Measurements from ENCODE around the gene CABP1. TPM values are rescaled to one million over a fixed set of nuclear protein-coding genes. Genes with fewer than 3 reads are reported as not detected.

CABP1 gene
- total and polyA plus RNA-seq, 9 of the 15 experiments (the other 6 are each of a cell fraction or from before 2014, with no cell fraction given) = not detected

GRCh38 chr12:120686690-120687577, 46.5 kb downstream of the CABP1 start, which contains the start of gene MLEC (continued):
- TF ChIP-seq, protein P1, sequence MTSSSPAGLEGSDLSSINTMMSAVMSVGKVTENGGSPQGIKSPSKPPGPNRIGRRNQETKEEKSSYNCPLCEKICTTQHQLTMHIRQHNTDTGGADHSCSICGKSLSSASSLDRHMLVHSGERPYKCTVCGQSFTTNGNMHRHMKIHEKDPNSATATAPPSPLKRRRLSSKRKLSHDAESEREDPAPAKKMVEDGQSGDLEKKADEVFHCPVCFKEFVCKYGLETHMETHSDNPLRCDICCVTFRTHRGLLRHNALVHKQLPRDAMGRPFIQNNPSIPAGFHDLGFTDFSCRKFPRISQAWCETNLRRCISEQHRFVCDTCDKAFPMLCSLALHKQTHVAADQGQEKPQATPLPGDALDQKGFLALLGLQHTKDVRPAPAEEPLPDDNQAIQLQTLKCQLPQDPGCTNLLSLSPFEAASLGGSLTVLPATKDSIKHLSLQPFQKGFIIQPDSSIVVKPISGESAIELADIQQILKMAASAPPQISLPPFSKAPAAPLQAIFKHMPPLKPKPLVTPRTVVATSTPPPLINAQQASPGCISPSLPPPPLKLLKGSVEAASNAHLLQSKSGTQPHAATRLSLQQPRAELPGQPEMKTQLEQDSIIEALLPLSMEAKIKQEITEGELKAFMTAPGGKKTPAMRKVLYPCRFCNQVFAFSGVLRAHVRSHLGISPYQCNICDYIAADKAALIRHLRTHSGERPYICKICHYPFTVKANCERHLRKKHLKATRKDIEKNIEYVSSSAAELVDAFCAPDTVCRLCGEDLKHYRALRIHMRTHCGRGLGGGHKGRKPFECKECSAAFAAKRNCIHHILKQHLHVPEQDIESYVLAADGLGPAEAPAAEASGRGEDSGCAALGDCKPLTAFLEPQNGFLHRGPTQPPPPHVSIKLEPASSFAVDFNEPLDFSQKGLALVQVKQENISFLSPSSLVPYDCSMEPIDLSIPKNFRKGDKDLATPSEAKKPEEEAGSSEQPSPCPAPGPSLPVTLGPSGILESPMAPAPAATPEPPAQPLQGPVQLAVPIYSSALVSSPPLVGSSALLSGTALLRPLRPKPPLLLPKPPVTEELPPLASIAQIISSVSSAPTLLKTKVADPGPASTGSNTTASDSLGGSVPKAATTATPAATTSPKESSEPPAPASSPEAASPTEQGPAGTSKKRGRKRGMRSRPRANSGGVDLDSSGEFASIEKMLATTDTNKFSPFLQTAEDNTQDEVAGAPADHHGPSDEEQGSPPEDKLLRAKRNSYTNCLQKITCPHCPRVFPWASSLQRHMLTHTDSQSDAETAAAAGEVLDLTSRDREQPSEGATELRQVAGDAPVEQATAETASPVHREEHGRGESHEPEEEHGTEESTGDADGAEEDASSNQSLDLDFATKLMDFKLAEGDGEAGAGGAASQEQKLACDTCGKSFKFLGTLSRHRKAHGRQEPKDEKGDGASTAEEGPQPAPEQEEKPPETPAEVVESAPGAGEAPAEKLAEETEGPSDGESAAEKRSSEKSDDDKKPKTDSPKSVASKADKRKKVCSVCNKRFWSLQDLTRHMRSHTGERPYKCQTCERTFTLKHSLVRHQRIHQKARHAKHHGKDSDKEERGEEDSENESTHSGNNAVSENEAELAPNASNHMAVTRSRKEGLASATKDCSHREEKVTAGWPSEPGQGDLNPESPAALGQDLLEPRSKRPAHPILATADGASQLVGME (CRISPR knock-in tag; IDR thresholded peaks at IDR 0.05) = peak; percentile 29; the same call in 1 of the 2 replicates
- TF ChIP-seq SAFB2 (IDR thresholded peaks at IDR 0.05; ENCODE audit: borderline replicate concordance, low read depth, low read length, severe bottlenecking) (no peak), ZBTB17 (CRISPR knock-in tag; IDR thresholded peaks at IDR 0.05) (0 out of 2 replicates have a peak, but pooled peaks have one; percentile 53), IFI16 (CRISPR knock-in tag; IDR thresholded peaks at IDR 0.05) (no peak), HDAC1 (IDR thresholded peaks at IDR 0.05) (peak in 1 of 2 experiments; percentile 77; a peak in 2 of 4 replicates), CEBPB (tag; IDR thresholded peaks at IDR 0.05) (no peak), ZNF507 (tag; conservative IDR thresholded peaks at IDR 0.05) (no peak)
- TF ChIP-seq, protein P2, sequence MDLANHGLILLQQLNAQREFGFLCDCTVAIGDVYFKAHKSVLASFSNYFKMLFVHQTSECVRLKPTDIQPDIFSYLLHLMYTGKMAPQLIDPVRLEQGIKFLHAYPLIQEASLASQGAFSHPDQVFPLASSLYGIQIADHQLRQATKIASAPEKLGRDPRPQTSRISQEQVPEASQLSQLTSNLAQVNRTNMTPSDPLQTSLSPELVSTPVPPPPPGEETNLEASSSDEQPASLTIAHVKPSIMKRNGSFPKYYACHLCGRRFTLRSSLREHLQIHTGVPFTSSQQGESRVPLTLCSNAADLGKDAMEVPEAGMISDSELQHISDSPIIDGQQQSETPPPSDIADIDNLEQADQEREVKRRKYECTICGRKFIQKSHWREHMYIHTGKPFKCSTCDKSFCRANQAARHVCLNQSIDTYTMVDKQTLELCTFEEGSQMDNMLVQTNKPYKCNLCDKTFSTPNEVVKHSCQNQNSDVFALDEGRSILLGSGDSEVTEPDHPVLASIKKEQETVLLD (IDR thresholded peaks at IDR 0.05) = peak; percentile 53; the same call in 1 of the 2 replicates
- TF ChIP-seq, protein P3, sequence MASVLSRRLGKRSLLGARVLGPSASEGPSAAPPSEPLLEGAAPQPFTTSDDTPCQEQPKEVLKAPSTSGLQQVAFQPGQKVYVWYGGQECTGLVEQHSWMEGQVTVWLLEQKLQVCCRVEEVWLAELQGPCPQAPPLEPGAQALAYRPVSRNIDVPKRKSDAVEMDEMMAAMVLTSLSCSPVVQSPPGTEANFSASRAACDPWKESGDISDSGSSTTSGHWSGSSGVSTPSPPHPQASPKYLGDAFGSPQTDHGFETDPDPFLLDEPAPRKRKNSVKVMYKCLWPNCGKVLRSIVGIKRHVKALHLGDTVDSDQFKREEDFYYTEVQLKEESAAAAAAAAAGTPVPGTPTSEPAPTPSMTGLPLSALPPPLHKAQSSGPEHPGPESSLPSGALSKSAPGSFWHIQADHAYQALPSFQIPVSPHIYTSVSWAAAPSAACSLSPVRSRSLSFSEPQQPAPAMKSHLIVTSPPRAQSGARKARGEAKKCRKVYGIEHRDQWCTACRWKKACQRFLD (CRISPR knock-in tag; IDR thresholded peaks at IDR 0.05) = no peak; the same call in 1 of the 2 replicates
- TF ChIP-seq, protein P4, sequence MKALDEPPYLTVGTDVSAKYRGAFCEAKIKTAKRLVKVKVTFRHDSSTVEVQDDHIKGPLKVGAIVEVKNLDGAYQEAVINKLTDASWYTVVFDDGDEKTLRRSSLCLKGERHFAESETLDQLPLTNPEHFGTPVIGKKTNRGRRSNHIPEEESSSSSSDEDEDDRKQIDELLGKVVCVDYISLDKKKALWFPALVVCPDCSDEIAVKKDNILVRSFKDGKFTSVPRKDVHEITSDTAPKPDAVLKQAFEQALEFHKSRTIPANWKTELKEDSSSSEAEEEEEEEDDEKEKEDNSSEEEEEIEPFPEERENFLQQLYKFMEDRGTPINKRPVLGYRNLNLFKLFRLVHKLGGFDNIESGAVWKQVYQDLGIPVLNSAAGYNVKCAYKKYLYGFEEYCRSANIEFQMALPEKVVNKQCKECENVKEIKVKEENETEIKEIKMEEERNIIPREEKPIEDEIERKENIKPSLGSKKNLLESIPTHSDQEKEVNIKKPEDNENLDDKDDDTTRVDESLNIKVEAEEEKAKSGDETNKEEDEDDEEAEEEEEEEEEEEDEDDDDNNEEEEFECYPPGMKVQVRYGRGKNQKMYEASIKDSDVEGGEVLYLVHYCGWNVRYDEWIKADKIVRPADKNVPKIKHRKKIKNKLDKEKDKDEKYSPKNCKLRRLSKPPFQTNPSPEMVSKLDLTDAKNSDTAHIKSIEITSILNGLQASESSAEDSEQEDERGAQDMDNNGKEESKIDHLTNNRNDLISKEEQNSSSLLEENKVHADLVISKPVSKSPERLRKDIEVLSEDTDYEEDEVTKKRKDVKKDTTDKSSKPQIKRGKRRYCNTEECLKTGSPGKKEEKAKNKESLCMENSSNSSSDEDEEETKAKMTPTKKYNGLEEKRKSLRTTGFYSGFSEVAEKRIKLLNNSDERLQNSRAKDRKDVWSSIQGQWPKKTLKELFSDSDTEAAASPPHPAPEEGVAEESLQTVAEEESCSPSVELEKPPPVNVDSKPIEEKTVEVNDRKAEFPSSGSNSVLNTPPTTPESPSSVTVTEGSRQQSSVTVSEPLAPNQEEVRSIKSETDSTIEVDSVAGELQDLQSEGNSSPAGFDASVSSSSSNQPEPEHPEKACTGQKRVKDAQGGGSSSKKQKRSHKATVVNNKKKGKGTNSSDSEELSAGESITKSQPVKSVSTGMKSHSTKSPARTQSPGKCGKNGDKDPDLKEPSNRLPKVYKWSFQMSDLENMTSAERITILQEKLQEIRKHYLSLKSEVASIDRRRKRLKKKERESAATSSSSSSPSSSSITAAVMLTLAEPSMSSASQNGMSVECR (CRISPR knock-in tag; IDR thresholded peaks at IDR 0.05) = peak; percentile 89
- TF ChIP-seq, protein P5, sequence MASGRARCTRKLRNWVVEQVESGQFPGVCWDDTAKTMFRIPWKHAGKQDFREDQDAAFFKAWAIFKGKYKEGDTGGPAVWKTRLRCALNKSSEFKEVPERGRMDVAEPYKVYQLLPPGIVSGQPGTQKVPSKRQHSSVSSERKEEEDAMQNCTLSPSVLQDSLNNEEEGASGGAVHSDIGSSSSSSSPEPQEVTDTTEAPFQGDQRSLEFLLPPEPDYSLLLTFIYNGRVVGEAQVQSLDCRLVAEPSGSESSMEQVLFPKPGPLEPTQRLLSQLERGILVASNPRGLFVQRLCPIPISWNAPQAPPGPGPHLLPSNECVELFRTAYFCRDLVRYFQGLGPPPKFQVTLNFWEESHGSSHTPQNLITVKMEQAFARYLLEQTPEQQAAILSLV (tag; IDR thresholded peaks at IDR 0.05) = no peak
